PC-9 (cell line): ENCODE data around the gene MET. TPM values are rescaled to one million over a fixed set of nuclear protein-coding genes. Genes with fewer than 3 reads are reported as not detected.

Experiments
- BruUV-seq: library from RNA; stranded (reverse); fragments of 400-500 nt; replicated peaks from 2 replicates; lab custom pipeline; 2021; lab: Mats Ljungman, UMichigan
- CTCF ChIA-PET: fragments of 300-600 bp; sonication (Branson Sonifier 250); formaldehyde crosslinking; loops from one replicate; lab custom pipeline; 2022; ENCODE audit warnings: antibody characterized with exemption; lab: Charles Lee
- POLR2A ChIA-PET: fragments of 300-600 bp; sonication (Branson Sonifier 250); formaldehyde crosslinking; loops from one replicate; lab custom pipeline; 2022; ENCODE audit warnings: antibody characterized with exemption; ENCODE audit not compliant: unreplicated experiment; lab: Charles Lee
- DNase-seq, 2 experiments: peaks; one replicate each; pipeline versions ENCODE4 v3.0.0 to v3.0.0-alpha.2; 2015 to 2022; ENCODE audit warnings: mixed read lengths in 1 of 2
- H2AFZ ChIP-seq: fragments of 200-600 bp; sonication (generic); 2 replicates; pipeline ENCODE4 v1.8.1; 2017; ENCODE audit warnings: antibody characterized with exemption
- H3F3A ChIP-seq: fragments of 200-600 bp; sonication (generic); 2 replicates; pipeline ENCODE4 v1.8.1; 2017; ENCODE audit warnings: antibody characterized with exemption, mild to moderate bottlenecking, low read depth; ENCODE audit not compliant: insufficient read depth
- H3K27ac ChIP-seq: fragments of 200-600 bp; sonication (generic); 2 replicates; pipeline ENCODE4 v1.6.1; 2016; ENCODE audit warnings: mixed run types
- H3K27me3 ChIP-seq: fragments of 200-600 bp; sonication (generic); 2 replicates; pipeline ENCODE4 v1.6.1; 2016; ENCODE audit warnings: low read depth, mixed run types; ENCODE audit not compliant: insufficient read depth
- H3K36me3 ChIP-seq: fragments of 200-600 bp; sonication (generic); 2 replicates; pipeline ENCODE4 v1.6.1; 2016; ENCODE audit warnings: low read depth, mixed run types
- H3K4me1 ChIP-seq: fragments of 200-600 bp; sonication (generic); replicated peaks from 2 replicates; pipeline ENCODE4 v1.6.1; 2016; ENCODE audit warnings: mixed run types; ENCODE audit not compliant: insufficient read depth
- H3K4me2 ChIP-seq: fragments of 200-600 bp; sonication (generic); 2 replicates; pipeline ENCODE4 v1.6.1; 2017; ENCODE audit warnings: mixed run types
- H3K4me3 ChIP-seq: fragments of 200-600 bp; sonication (generic); 2 replicates; pipeline ENCODE4 v1.6.1; 2016; ENCODE audit warnings: mixed run types
- H3K79me2 ChIP-seq: fragments of 200-600 bp; sonication (generic); 2 replicates; pipeline ENCODE4 v1.6.1; 2017; ENCODE audit warnings: low read depth, mixed run types
- H3K9me2 ChIP-seq: fragments of 200-600 bp; sonication (generic); 2 replicates; pipeline ENCODE4 v1.8.1; 2017; ENCODE audit warnings: mild to moderate bottlenecking; ENCODE audit not compliant: insufficient read depth
- H3K9me3 ChIP-seq: fragments of 200-600 bp; sonication (generic); 2 replicates; pipeline ENCODE4 v1.8.1; 2016; ENCODE audit warnings: low read depth; ENCODE audit not compliant: insufficient read depth
- H4K20me1 ChIP-seq: fragments of 200-600 bp; sonication (generic); 2 replicates; pipeline ENCODE4 v1.8.1; 2017; ENCODE audit not compliant: insufficient read depth
- EZH2 ChIP-seq: fragments of 200-600 bp; sonication (generic); IDR thresholded peaks from 2 replicates; pipeline ENCODE4 v1.8.0; 2017; ENCODE audit warnings: antibody characterized with exemption, low read depth
- intact Hi-C: fragments of 100-400 bp; cut with micrococcal nuclease; formaldehyde crosslinking; loops from one replicate; pipeline ENCODE4 v1.10.0; 2022; ENCODE audit not compliant: unreplicated experiment
- total RNA-seq: library from RNA; stranded (reverse); gene quantifications from 2 replicates; pipeline ENCODE4 v1.2.3, GENCODE V29; 2021
- TF ChIP-seq, protein P1 (sequence below): fragments of 200-600 bp; sonication (generic); conservative IDR thresholded peaks from 2 replicates; pipeline ENCODE4 v1.6.1; 2017; ENCODE audit warnings: mixed run types, antibody characterized with exemption, mild to moderate bottlenecking, moderate library complexity

The MET gene
- total RNA-seq, 1 experiment from 2014 or later, result 287 TPM

DNA sequence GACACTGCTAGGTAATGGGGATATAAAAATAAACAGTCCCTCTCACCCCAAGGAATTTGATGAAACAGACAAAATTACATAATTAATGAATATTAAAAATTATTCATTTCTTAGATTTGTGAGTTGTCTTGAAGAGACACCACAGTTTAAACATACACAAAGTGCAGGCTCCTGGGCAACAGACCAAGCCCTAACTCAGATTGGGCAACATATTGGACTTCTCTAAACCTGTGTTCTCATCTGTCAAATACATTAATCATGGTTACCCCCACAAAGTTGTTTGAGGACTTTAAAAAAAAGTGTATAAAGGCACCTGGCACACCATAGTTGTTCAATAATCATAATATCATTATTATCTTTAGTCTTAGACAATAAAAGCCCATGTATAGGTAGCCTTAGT lies 127.9 kb downstream of the MET start:
- no TSS peak for BruUV-seq
- Histone ChIP-seq H3K79me2 (no peaks in the 10 kb centered on the region), H3K4me2 (no peak overlapping the region), H3K27me3 (no peaks in the 10 kb centered on the region), H3K9me3 (0 out of 2 replicates have a peak, but pooled peaks cover 3% of the 10 kb centered on the region), H3F3A (peaks cover 12% of the 10 kb centered on the region; the same call in 1 of the 2 replicates), H2AFZ (no peak overlapping the region), H3K4me3 (no peak overlapping the region), H3K9me2 (no peaks in the 10 kb centered on the region), H3K27ac (no peak overlapping the region), H4K20me1 (no peaks in the 10 kb centered on the region), H3K36me3 (peaks cover 14% of the 10 kb centered on the region; the same call in 1 of the 2 replicates), H3K4me1 (peaks cover 31% of the 10 kb centered on the region)
- no peak for DNase-seq
- POLR2A ChIA-PET, result no interaction called here
- CTCF ChIA-PET, result no interaction called here
- intact Hi-C loops, result loop anchor here (10.0 kb wide), 1 partner anchor 325 kb away; no protein-coding TSS in a partner anchor
- TF ChIP-seq, protein P1, sequence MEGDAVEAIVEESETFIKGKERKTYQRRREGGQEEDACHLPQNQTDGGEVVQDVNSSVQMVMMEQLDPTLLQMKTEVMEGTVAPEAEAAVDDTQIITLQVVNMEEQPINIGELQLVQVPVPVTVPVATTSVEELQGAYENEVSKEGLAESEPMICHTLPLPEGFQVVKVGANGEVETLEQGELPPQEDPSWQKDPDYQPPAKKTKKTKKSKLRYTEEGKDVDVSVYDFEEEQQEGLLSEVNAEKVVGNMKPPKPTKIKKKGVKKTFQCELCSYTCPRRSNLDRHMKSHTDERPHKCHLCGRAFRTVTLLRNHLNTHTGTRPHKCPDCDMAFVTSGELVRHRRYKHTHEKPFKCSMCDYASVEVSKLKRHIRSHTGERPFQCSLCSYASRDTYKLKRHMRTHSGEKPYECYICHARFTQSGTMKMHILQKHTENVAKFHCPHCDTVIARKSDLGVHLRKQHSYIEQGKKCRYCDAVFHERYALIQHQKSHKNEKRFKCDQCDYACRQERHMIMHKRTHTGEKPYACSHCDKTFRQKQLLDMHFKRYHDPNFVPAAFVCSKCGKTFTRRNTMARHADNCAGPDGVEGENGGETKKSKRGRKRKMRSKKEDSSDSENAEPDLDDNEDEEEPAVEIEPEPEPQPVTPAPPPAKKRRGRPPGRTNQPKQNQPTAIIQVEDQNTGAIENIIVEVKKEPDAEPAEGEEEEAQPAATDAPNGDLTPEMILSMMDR, result no peak
- TF ChIP-seq EZH2, result no peak

DNA sequence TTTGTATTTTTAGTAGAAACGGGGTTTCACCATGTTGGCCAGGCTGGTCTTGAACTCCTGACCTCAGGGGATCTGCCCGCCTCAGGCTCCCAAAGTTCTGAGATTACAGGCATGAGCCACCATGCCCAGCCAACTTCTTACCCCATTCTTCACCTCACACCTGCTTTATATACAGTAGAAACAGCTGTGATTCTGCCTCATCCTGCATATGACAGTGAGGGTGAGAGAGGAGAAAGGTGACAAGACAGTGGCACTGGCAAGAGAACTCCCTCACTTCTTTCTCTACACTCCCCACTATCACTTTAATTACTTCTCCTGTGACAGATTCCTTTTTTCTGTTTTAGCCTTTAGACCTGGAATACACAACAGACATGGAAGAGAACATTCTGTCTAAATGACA lies 128.6 kb downstream of the MET start:
- Histone ChIP-seq H4K20me1 (no peaks in the 10 kb centered on the region), H3K36me3 (peaks cover 10% of the 10 kb centered on the region; the same call in 1 of the 2 replicates), H3K79me2 (no peaks in the 10 kb centered on the region), H3K9me2 (no peaks in the 10 kb centered on the region), H3K27ac (no peak overlapping the region), H3K4me2 (no peak overlapping the region), H3K4me3 (no peak overlapping the region), H3F3A (peaks cover 12% of the 10 kb centered on the region; the same call in 1 of the 2 replicates), H3K9me3 (0 out of 2 replicates have a peak, but pooled peaks cover 3% of the 10 kb centered on the region), H2AFZ (no peak overlapping the region), H3K27me3 (no peaks in the 10 kb centered on the region), H3K4me1 (peaks cover 33% of the 10 kb centered on the region)
- no peak for DNase-seq
- ChIA-PET POLR2A (no interaction called here), CTCF (no interaction called here)
- intact Hi-C loops, result loop anchor here (10.0 kb wide), 1 partner anchor 324 kb away; no protein-coding TSS in a partner anchor
- TF ChIP-seq EZH2, result no peak
- TF ChIP-seq, protein P1, result no peak
- no TSS peak for BruUV-seq

DNA sequence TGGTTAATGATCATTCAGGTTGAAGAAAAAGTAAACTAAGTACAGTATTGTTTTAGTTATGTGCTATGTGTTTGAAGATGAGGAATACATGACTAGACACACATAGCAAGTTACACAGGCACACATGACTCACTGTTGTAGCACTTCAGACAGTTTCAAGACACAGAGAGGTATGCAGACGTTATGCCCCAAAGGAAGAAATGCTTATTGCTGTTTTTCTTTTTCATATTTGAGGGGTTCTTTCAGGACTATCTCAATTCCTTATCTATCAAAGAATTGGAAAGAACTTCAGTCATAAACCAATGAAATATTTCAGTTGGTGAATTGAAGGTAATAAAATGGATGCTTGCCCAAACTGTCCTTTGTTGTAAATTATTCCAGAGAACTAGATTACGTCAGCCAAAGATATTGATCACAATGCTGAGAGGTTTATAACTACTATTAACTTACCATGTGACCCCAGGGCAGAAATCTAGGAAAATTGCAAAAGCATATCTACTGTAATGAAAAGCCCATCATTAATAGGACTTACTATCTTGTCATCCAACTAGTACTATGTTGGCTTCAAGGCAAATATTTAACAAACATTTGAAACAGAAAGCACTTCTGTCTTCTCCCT lies 129.2 kb downstream of the MET start:
- H3K4me1 ChIP-seq, result peaks cover 30% of the 10 kb centered on the region
- no peak overlapping the region for H2AFZ ChIP-seq
- H3K9me3 ChIP-seq, result 0 out of 2 replicates have a peak, but pooled peaks cover 3% of the 10 kb centered on the region
- TF ChIP-seq EZH2, result no peak
- TF ChIP-seq, protein P1, result no peak
- H3K27me3 ChIP-seq, result no peaks in the 10 kb centered on the region
- no peaks in the 10 kb centered on the region for H3K79me2 ChIP-seq
- no peak overlapping the region for H3K4me3 ChIP-seq
- intact Hi-C loops, result loop anchor here (10.0 kb wide), 1 partner anchor 324 kb away; no protein-coding TSS in a partner anchor
- POLR2A ChIA-PET, result no interaction called here
- H3K36me3 ChIP-seq, result peaks cover 4% of the 10 kb centered on the region; the same call in 1 of the 2 replicates
- peak in 1 of 2 experiments; percentile 61 for DNase-seq
- H3K27ac ChIP-seq, result no peak overlapping the region
- CTCF ChIA-PET, result interaction anchor here (0.7 kb wide), 1 partner anchor 197 kb away, joined by 3 read pairs; no protein-coding TSS in a partner anchor
- H3K9me2 ChIP-seq, result no peaks in the 10 kb centered on the region
- no peak overlapping the region for H3K4me2 ChIP-seq
- no TSS peak for BruUV-seq
- H3F3A ChIP-seq, result peaks cover 12% of the 10 kb centered on the region; the same call in 1 of the 2 replicates
- no peaks in the 10 kb centered on the region for H4K20me1 ChIP-seq
